HepG2 (cell line): ENCODE measurements around the gene SLFNL1.

ENCODE experiments used
- BCL3 ChIP-seq: sonication (generic); formaldehyde crosslinking; IDR thresholded peaks from 2 replicates; pipeline ENCODE4 v1.5.1; 2020; ENCODE audit warnings: mild to moderate bottlenecking, missing genetic modification reagents, moderate library complexity
- POLR2A ChIP-seq, 2 experiments: IDR thresholded peaks; 2 replicates each; pipeline ENCODE4 v1.6.1; 2011; ENCODE audit warnings: low read depth in 2 of 2, low read length in 2 of 2, mild to moderate bottlenecking in 1 of 2, moderate library complexity in 1 of 2; ENCODE audit not compliant: insufficient read depth in 1 of 2
- SRSF1 ChIP-seq: fragments of 200-400 bp; formaldehyde crosslinking; optimal IDR thresholded peaks from 2 replicates; pipeline ENCODE3; 2017; ENCODE audit warnings: mild to moderate bottlenecking, low read depth, low read length, moderate library complexity

- no peak for TF ChIP-seq SRSF1
- TF ChIP-seq BCL3 (CRISPR knock-in tag) = no peak
- no peak for TF ChIP-seq POLR2A (IDR thresholded peaks at IDR 0.05; ENCODE audit: insufficient read depth in 1 of 2, low read depth in 2 of 2, low read length in 2 of 2)
Measured at GRCh38 chr1:40986328-40986783, 35.2 kb downstream of the SLFNL1 start.
